Stimulated activated CD8-positive, alpha-beta memory T cell treated with anti-CD3 and anti-CD28 coated beads, Interleukin-4, amount 100 ng/mL, for 4 hours (primary cell): ENCODE results near the gene HBQ1.
A peak's percentile ranks its signal among the peaks of the same experiment; 100 is the strongest.
"Not testable (repeated sequence)": the region's sequence is repeated elsewhere in the genome, so short reads cannot be mapped to it uniquely, and the experiment has no call there.

Source experiments
- DNase-seq, 2 donors: peaks; one replicate each; pipeline ENCODE4 v3.0.0-alpha.2; 2020; ENCODE audit warnings: low read depth in 2 of 2, low spot score in 1 of 2

Gene HBQ1

DNA sequence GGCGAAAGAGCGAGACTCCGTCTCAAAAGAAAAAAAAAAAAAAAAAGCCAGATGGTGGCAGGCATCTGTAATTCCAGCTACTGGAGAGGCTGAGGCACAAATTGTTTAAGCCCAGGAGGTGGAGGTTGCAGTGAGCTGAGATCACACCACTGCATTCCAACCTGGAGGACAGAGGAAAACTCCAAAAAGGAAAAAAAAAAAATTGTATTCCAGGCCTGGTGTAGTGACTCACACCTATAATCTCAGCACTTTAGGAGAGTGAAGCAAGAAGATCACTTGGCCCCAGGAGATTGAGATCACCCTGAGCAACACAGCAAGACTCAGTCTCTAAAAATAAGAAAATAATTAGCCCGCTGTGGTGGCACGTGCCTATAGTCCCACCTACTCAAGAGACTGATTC is 20.1 kb downstream of the HBQ1 start:
- no peak for DNase-seq

DNA sequence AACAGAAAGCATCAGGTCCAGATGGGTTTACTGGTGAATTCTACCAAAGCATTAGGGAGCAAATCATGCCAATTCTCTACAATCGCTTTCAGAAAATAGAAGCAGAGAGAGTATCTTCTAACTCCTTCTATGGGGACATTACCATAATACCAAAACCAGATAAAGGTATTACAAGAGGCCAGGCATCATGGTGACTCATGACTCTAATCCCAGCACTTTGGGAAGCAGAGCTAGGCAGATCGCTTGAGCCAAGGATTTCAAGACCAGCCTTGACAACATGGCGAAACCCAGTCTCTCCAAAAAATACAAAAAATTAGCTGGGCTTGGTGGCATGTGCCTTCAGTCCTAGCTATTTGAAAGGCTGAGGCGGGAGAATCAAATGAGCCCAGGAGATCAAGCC is 23.0 kb downstream of the HBQ1 start:
- no peak for DNase-seq

DNA sequence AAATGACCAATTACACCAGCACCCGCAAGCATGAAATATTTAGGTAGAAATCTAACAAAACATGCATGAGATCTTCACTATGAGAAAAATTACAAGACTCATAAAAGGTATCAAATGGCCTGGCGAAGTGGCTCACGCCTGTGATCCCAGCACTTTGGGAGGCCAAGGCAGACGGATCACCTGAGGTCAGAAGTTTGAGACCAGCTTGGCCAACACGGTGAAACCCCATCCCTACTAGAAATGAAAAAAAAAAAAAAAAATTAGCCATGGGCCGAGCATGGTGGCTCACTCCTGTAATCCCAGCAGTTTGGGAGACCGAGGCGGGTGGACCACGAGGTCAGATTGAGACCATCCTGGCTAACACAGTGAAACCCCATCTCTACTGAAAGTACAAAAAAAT is 23.8 kb downstream of the HBQ1 start:
- not testable (repeated sequence) for DNase-seq

DNA sequence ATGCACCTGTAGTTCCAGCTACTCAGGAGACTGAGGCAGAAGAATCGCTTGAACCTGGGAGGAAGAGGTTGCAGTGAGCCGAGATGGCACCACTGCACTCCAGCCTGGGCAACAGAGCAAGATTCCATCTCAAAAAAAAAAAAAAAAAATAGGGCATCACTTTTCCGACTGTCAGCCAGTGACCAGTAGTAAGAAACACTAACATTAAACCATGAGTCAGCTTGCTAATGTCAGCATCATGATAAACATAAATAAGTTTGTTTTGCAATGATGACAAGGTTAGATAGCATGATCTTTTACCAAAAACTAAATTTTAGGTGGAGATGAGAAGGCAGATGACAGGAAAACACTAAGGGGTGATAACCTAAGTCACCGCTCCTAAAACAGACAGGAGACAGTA is 29.1 kb downstream of the HBQ1 start:
- not testable (repeated sequence) for DNase-seq

DNA sequence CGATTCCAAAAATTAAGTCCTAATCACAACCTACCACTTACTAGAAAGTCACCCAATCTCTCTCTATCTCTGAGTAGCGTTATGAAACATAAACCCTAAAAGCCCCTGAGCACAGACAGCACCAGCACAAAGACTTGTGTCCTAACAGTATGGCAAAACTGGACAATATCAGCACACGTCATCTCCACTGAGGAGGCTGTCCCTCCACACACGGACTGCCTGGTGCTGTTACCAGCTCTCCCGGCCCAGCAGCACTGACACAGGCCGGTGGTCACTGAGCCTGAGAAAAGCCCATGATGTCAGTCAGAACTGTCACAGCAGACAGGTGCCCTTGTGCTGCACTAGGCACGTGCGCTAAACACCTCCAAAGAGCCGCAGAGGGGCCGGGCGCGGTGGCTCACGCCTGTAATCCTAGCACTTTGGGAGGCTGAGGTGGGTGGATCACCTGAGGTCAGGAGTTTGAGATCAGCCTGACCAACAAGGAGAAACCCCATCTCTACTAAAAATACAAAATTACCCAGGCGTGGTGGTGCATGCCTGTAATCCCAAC is 31.4 kb downstream of the HBQ1 start:
- DNase-seq, result not testable (repeated sequence)

DNA sequence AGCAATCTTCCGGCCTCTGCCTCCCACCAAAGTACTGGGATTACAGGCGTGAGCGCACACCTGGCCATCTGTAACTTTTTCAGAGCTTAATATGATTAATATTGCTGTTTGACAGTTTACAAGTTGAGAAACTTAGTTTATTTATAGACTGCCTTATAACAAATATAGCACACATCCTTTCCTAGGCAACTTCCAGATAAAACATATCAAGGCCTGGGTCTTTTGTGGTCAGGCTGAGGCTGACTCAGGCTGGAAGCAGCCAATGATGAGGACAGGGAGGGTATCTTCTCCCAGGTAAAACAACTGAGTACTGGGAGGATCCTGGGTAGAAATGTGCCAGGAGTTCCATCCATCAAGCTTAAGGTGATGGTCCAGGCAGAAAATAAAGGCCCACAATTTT is 32.7 kb downstream of the HBQ1 start:
- no peak for DNase-seq

DNA sequence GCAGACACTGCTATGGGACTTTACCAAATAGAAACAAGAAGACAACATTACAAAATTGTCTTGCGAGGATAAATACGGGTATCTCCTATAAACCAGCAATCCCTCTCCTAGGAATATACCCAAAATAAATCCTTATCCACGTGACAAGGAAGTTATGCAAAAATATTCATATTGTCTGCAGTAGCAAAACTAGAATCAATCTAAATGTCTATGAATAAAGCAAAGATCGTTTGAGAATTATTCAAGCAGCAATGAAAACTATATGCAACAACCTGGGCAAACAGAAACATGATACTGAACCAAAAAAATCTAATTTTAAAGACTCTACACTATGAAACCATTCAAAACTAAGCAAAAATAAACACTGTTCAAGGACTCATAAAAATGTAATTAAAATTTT is 39.8 kb downstream of the HBQ1 start:
- no peak for DNase-seq

DNA sequence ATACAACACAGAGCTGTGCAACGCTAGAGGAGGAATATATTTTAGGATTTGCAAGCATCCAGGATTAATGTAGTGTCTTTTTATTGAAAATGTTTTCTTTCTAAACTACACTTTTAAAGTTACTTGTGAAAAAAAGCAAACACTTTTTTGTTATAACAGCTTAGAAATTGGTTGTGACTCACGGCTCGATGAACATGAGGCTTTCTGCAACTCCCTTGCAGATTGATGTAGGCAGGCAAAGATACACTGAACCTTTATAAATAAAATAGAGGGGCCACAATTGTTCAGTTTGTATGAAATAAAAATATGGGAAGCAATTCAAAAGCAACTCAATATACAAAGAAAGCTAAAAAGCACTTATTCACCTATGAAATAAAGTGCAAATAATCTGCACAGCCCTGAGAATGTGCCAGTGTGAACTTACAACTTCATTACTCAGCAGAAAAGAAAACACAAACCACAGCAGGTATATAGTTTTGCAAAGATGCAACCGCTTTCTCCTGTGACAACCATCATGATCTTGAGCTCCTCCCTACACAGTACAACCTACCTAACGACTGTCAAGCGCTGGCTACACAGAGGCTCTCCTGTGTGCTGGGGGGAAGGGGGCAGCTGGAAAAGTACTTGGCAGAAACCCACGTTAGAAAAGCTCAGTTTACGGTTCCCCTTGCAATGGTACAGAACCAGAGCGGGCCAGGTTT is 48.0 kb downstream of the HBQ1 start:
- DNase-seq, result no peak

DNA sequence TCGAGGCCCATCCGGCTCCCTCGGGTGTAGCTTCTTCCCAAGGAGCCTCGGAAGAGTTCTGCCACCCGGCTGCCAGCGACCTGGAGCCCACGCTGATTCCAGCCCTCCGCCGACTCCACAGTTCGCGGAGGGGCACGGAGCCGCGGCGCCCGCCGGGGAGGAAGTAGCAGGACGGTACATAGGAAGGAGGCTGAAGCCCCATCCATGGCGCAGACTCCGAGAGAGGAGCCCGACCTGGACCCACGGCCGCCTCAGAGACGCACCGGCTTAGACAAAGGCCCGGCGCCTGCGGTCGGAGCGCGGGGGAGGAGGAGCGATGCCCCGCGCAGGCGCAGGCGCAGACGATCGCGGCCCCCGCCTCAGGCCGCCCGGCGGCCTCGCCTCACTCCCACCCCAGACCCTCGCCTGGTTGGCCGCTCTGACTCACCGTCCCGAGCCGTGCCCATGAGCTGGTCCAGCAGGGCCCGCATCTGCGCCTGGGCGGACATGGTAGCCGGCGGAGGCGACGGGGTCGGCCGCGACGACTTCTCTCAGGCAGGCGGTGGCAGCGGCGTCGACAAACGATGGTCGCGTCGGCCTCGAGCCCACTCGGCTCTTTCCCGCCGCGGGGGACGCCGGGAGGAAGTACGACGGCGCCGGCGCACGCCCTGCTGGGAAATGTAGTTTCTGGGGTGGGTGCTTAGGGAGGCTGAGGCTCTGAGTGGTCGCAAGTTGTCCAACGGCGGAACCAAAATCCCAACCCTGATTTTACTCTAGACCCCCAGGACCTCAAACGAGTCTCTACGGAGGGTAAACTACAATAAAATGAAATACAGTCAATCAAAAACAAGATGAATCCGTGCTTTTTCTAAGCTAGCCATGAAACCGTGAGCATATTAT is 48.8 kb downstream of the HBQ1 start, which contains the start of gene LUC7L:
Gene LUC7L, minus strand, starts transcription at position 598 of the 879 bp plus-strand sequence. Its CDS starts 110 bp downstream, at position 488.
- peak; percentile 66 to 77 for DNase-seq

DNA sequence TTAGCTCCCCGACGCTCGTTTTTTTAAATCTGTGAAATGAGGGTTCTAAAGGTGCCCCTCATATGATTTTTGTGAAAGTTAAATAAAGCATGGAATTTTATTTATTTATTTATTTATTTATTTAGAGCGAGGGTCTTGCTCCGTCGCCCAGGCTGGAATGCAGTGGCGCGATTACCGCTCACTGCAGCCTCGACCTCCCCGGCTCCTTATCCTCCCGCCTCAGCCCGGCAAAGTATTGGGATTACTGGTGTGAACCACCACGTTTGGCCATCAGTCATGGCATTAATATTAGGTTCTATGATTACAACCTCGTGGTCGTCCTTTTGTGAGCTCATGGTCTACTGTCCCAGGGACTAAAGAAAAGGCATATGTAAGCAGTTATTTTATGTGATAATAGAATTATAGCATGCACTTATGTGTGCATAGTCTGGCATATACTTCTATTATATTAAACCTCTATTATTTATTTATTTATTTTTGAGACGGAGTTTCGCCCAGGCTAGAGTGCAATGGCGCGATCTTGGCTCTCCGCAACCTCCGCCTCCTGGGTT is 49.5 kb downstream of the HBQ1 start:
- no peak for DNase-seq

DNA sequence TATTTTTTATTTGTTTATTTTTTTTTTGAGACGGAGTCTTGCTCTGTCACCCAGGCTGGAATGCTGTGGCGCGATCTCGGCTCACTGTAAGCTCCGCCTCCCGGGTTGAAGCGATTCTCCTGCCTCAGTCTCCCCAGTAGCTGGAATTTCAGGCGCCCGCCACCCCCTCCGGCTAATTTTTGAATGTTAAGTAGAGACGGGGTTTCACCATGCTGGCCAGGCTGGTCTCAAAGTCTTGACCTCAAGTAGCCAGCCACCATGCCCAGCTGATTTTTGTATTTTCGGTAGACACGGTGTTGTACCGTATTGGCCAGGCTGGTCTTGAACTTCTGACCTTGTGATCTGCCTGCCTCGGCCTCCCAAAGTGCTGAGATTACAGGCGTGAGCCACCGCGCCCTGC is 50.1 kb downstream of the HBQ1 start:
- not testable (repeated sequence) for DNase-seq
